WTC11 (cell line): ENCODE results near the gene WNT7A. TPM values are rescaled to one million over a fixed set of nuclear protein-coding genes. Genes with fewer than 3 reads are reported as not detected.

Experiments
- ATAC-seq: fragments of 200-7000 bp; cut with Tn5 transposase; 2 replicates; pipeline ENCODE4 v1.10.0; 2021; ENCODE audit warnings: mild to moderate bottlenecking, moderate library complexity
- CTCF ChIA-PET: fragments of 300-600 bp; sonication (Branson Sonifier 250); formaldehyde crosslinking; loops from one replicate; lab custom pipeline; 2021; ENCODE audit warnings: antibody characterized with exemption; lab: Charles Lee
- POLR2A ChIA-PET: fragments of 350-600 bp; sonication (Branson Sonifier 250); formaldehyde crosslinking; loops from one replicate; lab custom pipeline; 2021; ENCODE audit warnings: antibody characterized with exemption; lab: Charles Lee
- DNase-seq: peaks from one replicate; pipeline ENCODE4 v3.0.0; 2021; ENCODE audit warnings: low spot score
- H3K27ac Mint-ChIP-seq: 2 replicates; pipeline ENCODE4 v1.8.0; 2021; ENCODE audit warnings: mixed read lengths
- H3K27me3 Mint-ChIP-seq: 2 replicates; pipeline ENCODE4 v1.8.0; 2021; ENCODE audit warnings: low read depth, mild to moderate bottlenecking, moderate library complexity, mixed read lengths
- H3K36me3 Mint-ChIP-seq: 2 replicates; pipeline ENCODE4 v1.8.0; 2021; ENCODE audit warnings: mixed read lengths
- H3K4me1 Mint-ChIP-seq: 2 replicates; pipeline ENCODE4 v1.8.0; 2022; ENCODE audit warnings: mixed read lengths
- H3K4me3 Mint-ChIP-seq: 2 replicates; pipeline ENCODE4 v1.8.0; 2021; ENCODE audit warnings: mild to moderate bottlenecking, moderate library complexity, mixed read lengths
- H3K9me3 Mint-ChIP-seq: 2 replicates; pipeline ENCODE4 v1.8.0; 2021; ENCODE audit warnings: mixed read lengths
- CBFB ChIP-seq: sonication (generic); formaldehyde crosslinking; IDR thresholded peaks from 2 replicates; pipeline ENCODE4 v1.8.1; 2022; ENCODE audit warnings: mild to moderate bottlenecking, low read depth, missing genetic modification reagents
- CREM ChIP-seq: sonication (generic); formaldehyde crosslinking; IDR thresholded peaks from 2 replicates; pipeline ENCODE4 v1.8.1; 2022; ENCODE audit warnings: mild to moderate bottlenecking, missing genetic modification reagents, moderate library complexity
- ELF4 ChIP-seq: sonication (generic); formaldehyde crosslinking; IDR thresholded peaks from 2 replicates; pipeline ENCODE4 v1.8.1; 2022; ENCODE audit warnings: low read depth, mild to moderate bottlenecking, moderate library complexity, missing genetic modification reagents
- EMX1 ChIP-seq: fragments of 250-450 bp; sonication (Bioruptor Pico); IDR thresholded peaks from 2 replicates; pipeline ENCODE4 v1.8.0; 2021; ENCODE audit warnings: mild to moderate bottlenecking
- ESRRA ChIP-seq: sonication (generic); formaldehyde crosslinking; IDR thresholded peaks from 2 replicates; pipeline ENCODE4 v1.8.1; 2022; ENCODE audit warnings: mild to moderate bottlenecking, missing genetic modification reagents, borderline replicate concordance
- GTF2I ChIP-seq: fragments of 250-450 bp; sonication (Bioruptor Pico); conservative IDR thresholded peaks from 2 replicates; pipeline ENCODE4 v1.4.0; 2021; ENCODE audit warnings: mild to moderate bottlenecking
- JAZF1 ChIP-seq: fragments of 250-450 bp; sonication (Bioruptor Pico); IDR thresholded peaks from 2 replicates; pipeline ENCODE4 v1.9.0; 2021; ENCODE audit warnings: moderate library complexity, mild to moderate bottlenecking, inconsistent platforms
- JUN ChIP-seq: sonication (generic); formaldehyde crosslinking; IDR thresholded peaks from 2 replicates; pipeline ENCODE4 v1.8.0; 2023; ENCODE audit warnings: mild to moderate bottlenecking, missing genetic modification reagents
- NFATC4 ChIP-seq: fragments of 250-450 bp; sonication (Bioruptor Pico); IDR thresholded peaks from 2 replicates; pipeline ENCODE4 v1.9.0; 2021; ENCODE audit warnings: mild to moderate bottlenecking
- NR1H2 ChIP-seq: sonication (generic); formaldehyde crosslinking; IDR thresholded peaks from 2 replicates; pipeline ENCODE4 v1.9.0; 2021; ENCODE audit warnings: mild to moderate bottlenecking, moderate library complexity, missing genetic modification reagents
- NR3C1 ChIP-seq: sonication (generic); formaldehyde crosslinking; conservative IDR thresholded peaks from 2 replicates; pipeline ENCODE4 v1.8.1; 2023; ENCODE audit warnings: low read depth, mild to moderate bottlenecking, missing genetic modification reagents
- RORB ChIP-seq: fragments of 250-450 bp; sonication (Bioruptor Pico); IDR thresholded peaks from 2 replicates; pipeline ENCODE4 v1.9.0; 2021; ENCODE audit warnings: mild to moderate bottlenecking
- TCF7 ChIP-seq: sonication (generic); formaldehyde crosslinking; IDR thresholded peaks from 2 replicates; pipeline ENCODE4 v1.8.0; 2022; ENCODE audit warnings: mild to moderate bottlenecking, low read depth, missing genetic modification reagents, moderate library complexity
- TEAD4 ChIP-seq: sonication (generic); formaldehyde crosslinking; IDR thresholded peaks from 2 replicates; pipeline ENCODE4 v1.8.0; 2022; ENCODE audit warnings: mild to moderate bottlenecking, missing genetic modification reagents
- TP53 ChIP-seq: sonication (generic); formaldehyde crosslinking; IDR thresholded peaks from 2 replicates; pipeline ENCODE4 v1.8.1; 2023; ENCODE audit warnings: mild to moderate bottlenecking, missing genetic modification reagents
- ZBTB21 ChIP-seq: sonication (generic); formaldehyde crosslinking; IDR thresholded peaks from 2 replicates; pipeline ENCODE4 v1.8.1; 2023; ENCODE audit warnings: mild to moderate bottlenecking, missing genetic modification reagents, borderline replicate concordance
- ZNF138 ChIP-seq: sonication (generic); formaldehyde crosslinking; conservative IDR thresholded peaks from 2 replicates; pipeline ENCODE4 v1.8.1; 2022; ENCODE audit warnings: mild to moderate bottlenecking, moderate library complexity, missing genetic modification reagents
- ZNF219 ChIP-seq: sonication (generic); formaldehyde crosslinking; IDR thresholded peaks from 2 replicates; pipeline ENCODE4 v1.8.0; 2023; ENCODE audit warnings: missing genetic modification reagents, mild to moderate bottlenecking, borderline replicate concordance
- ZNF263 ChIP-seq: sonication (generic); formaldehyde crosslinking; IDR thresholded peaks from 2 replicates; pipeline ENCODE4 v1.8.1; 2022; ENCODE audit warnings: low read depth, mild to moderate bottlenecking, moderate library complexity, missing genetic modification reagents
- ZNF416 ChIP-seq: fragments of 250-450 bp; sonication (Bioruptor Pico); IDR thresholded peaks from 2 replicates; pipeline ENCODE4 v1.9.0; 2021; ENCODE audit warnings: mild to moderate bottlenecking, inconsistent platforms
- total RNA-seq: library from RNA; stranded (reverse); gene quantifications from 3 replicates; pipeline ENCODE4 v1.2.3, GENCODE V29; 2021
- TF ChIP-seq, protein P1 (sequence below): sonication (generic); formaldehyde crosslinking; IDR thresholded peaks from 2 replicates; pipeline ENCODE4 v1.8.1; 2023; ENCODE audit warnings: mild to moderate bottlenecking, missing genetic modification reagents
- TF ChIP-seq, protein P2 (sequence below): sonication (generic); formaldehyde crosslinking; IDR thresholded peaks from 2 replicates; pipeline ENCODE4 v1.8.0; 2023; ENCODE audit warnings: missing genetic modification reagents
- TF ChIP-seq, protein P3 (sequence below): sonication (generic); formaldehyde crosslinking; conservative IDR thresholded peaks from 2 replicates; pipeline ENCODE4 v1.8.1; 2022; ENCODE audit warnings: mild to moderate bottlenecking, missing genetic modification reagents
- TF ChIP-seq, protein P4 (sequence below): sonication (generic); formaldehyde crosslinking; IDR thresholded peaks from 2 replicates; pipeline ENCODE4 v1.8.0; 2023; ENCODE audit warnings: mild to moderate bottlenecking, missing genetic modification reagents
- TF ChIP-seq, protein P5 (sequence below): sonication (generic); formaldehyde crosslinking; IDR thresholded peaks from 2 replicates; pipeline ENCODE4 v1.8.1; 2023; ENCODE audit warnings: mild to moderate bottlenecking, moderate library complexity, missing genetic modification reagents
- TF ChIP-seq, protein P6 (sequence below): fragments of 250-450 bp; sonication (Bioruptor Pico); IDR thresholded peaks from 2 replicates; pipeline ENCODE4 v1.9.0; 2021; ENCODE audit warnings: mild to moderate bottlenecking

The WNT7A gene
- total RNA-seq, 1 experiment from 2014 or later = 0.04 TPM

DNA sequence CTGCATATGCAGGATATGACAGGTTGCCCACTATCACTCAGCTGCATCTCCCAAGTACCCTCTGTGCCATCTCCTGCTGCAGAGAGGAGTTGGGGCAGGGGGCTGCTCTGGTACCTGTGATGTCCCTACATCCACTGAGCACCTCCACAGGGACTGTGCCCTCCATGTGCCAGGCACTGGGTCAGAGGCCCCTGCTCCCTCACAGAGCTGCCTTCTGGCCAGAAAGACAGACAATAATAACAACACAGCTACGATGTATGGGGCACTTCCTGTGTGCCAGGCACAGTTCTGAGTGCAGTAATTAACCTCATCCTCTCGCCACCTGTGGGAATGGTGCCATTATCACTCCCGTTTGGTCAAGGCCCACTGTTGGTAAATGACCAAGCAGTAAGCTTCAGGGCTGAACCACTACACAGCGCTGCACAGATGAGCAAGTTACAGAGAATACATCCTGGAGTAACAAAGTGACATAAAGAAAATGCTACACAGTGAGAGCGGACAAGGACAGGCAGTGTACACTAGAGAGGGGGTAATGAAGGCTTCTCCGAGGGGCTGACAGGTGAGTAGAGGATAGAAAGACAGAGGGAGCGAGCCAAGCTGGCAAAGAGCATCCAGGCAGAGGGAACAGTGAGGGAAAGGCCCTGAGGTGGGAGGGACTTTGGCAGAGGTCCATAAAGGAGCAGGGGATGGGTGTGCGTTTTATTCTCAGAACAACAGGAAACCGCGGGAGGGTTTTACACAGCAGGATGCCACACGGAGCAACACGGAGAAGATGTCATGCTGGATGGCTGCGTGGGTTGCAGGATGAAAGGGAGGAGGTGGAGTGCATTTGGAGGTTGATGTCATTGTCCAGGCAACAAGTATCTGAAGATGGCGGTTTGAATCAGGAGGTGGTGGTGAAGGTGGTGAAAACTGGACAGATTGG lies 13.6 kb downstream of the WNT7A start (continued):
- TF ChIP-seq NR1H2 (no peak), EMX1 (CRISPR knock-in tag) (no peak), ZNF219 (CRISPR knock-in tag) (no peak), NR3C1 (CRISPR knock-in tag) (no peak), TP53 (no peak), TEAD4 (no peak), RORB (CRISPR knock-in tag) (no peak), ZNF263 (no peak), NFATC4 (no peak), ZBTB21 (CRISPR knock-in tag) (no peak)
- TF ChIP-seq, protein P1, sequence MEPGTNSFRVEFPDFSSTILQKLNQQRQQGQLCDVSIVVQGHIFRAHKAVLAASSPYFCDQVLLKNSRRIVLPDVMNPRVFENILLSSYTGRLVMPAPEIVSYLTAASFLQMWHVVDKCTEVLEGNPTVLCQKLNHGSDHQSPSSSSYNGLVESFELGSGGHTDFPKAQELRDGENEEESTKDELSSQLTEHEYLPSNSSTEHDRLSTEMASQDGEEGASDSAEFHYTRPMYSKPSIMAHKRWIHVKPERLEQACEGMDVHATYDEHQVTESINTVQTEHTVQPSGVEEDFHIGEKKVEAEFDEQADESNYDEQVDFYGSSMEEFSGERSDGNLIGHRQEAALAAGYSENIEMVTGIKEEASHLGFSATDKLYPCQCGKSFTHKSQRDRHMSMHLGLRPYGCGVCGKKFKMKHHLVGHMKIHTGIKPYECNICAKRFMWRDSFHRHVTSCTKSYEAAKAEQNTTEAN (CRISPR knock-in tag) = no peak

DNA sequence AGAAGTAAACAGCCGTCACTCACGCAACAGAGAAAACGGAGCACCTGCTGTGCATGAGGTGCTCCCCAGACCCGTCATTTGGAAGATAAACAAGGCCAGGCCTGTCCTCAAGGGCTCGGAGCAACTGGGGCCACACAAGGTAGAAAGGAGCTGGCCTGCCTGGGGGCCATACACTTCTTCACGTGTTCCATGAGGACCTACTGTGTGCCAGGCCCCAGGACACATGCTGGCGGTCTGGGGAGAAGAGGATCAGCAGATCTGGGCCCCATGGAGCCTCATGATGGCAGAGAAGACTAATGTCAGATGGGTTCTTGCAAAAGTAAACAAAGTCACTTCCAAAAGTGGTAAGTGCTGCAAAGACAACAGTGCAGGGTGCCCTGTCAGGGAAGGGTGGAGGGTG lies 14.3 kb downstream of the WNT7A start:
- ATAC-seq (no peak), DNase-seq (no peak)
- no peak overlapping the region for H3K27ac Mint-ChIP-seq
- no peaks in the 10 kb centered on the region for H3K9me3 Mint-ChIP-seq
- peaks cover 25% of the 10 kb centered on the region for H3K27me3 Mint-ChIP-seq
- H3K36me3 Mint-ChIP-seq = no peaks in the 10 kb centered on the region
- POLR2A ChIA-PET = no interaction called here
- CTCF ChIA-PET = no interaction called here
- peaks cover 12% of the 10 kb centered on the region; the same call in 1 of the 2 replicates for H3K4me1 Mint-ChIP-seq
- H3K4me3 Mint-ChIP-seq = no peak overlapping the region
- TF ChIP-seq TP53 (no peak), ZNF138 (CRISPR knock-in tag) (no peak), CREM (CRISPR knock-in tag) (no peak), JUN (CRISPR knock-in tag) (no peak), RORB (CRISPR knock-in tag) (no peak), GTF2I (CRISPR knock-in tag) (no peak), TCF7 (CRISPR knock-in tag) (no peak), ESRRA (no peak)
- TF ChIP-seq, protein P2, sequence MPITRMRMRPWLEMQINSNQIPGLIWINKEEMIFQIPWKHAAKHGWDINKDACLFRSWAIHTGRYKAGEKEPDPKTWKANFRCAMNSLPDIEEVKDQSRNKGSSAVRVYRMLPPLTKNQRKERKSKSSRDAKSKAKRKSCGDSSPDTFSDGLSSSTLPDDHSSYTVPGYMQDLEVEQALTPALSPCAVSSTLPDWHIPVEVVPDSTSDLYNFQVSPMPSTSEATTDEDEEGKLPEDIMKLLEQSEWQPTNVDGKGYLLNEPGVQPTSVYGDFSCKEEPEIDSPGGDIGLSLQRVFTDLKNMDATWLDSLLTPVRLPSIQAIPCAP (CRISPR knock-in tag) = no peak
- TF ChIP-seq, protein P3, sequence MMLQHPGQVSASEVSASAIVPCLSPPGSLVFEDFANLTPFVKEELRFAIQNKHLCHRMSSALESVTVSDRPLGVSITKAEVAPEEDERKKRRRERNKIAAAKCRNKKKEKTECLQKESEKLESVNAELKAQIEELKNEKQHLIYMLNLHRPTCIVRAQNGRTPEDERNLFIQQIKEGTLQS (CRISPR knock-in tag) = no peak

DNA sequence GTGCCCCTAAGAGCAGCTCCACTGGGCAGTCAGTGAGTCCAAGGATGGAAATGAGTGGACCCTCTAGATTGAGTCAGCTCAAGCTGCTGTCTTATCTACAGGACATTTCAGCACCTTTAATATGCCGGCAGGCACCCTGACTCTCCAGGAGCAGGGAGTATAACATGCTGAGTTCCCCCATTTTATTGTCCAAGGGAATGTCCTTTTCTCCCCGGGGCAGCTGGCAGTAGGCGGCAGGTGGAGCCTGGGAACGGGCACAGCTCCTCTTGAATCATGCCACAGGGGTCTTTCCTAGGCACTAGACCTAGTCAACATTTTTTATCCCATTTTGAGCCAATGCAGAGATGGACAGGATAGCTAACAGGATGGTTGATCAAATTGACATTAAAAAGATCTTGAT lies 14.8 kb downstream of the WNT7A start:
- H3K27ac Mint-ChIP-seq = no peak overlapping the region
- DNase-seq = no peak
- H3K27me3 Mint-ChIP-seq = peaks cover 25% of the 10 kb centered on the region
- peaks cover 12% of the 10 kb centered on the region; the same call in 1 of the 2 replicates for H3K4me1 Mint-ChIP-seq
- no peak overlapping the region for H3K4me3 Mint-ChIP-seq
- ATAC-seq = no peak
- CTCF ChIA-PET = interaction anchor here (0.8 kb wide), 1 partner anchor 207 kb away, joined by 3 read pairs; no protein-coding TSS in a partner anchor
- H3K9me3 Mint-ChIP-seq = no peaks in the 10 kb centered on the region
- POLR2A ChIA-PET = no interaction called here
- no peaks in the 10 kb centered on the region for H3K36me3 Mint-ChIP-seq
- TF ChIP-seq, protein P4, sequence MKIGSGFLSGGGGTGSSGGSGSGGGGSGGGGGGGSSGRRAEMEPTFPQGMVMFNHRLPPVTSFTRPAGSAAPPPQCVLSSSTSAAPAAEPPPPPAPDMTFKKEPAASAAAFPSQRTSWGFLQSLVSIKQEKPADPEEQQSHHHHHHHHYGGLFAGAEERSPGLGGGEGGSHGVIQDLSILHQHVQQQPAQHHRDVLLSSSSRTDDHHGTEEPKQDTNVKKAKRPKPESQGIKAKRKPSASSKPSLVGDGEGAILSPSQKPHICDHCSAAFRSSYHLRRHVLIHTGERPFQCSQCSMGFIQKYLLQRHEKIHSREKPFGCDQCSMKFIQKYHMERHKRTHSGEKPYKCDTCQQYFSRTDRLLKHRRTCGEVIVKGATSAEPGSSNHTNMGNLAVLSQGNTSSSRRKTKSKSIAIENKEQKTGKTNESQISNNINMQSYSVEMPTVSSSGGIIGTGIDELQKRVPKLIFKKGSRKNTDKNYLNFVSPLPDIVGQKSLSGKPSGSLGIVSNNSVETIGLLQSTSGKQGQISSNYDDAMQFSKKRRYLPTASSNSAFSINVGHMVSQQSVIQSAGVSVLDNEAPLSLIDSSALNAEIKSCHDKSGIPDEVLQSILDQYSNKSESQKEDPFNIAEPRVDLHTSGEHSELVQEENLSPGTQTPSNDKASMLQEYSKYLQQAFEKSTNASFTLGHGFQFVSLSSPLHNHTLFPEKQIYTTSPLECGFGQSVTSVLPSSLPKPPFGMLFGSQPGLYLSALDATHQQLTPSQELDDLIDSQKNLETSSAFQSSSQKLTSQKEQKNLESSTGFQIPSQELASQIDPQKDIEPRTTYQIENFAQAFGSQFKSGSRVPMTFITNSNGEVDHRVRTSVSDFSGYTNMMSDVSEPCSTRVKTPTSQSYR (CRISPR knock-in tag) = no peak
- TF ChIP-seq ZNF416 (CRISPR knock-in tag) (no peak), JAZF1 (CRISPR knock-in tag) (no peak), CREM (CRISPR knock-in tag) (no peak), CBFB (CRISPR knock-in tag) (no peak), ELF4 (no peak)
- TF ChIP-seq, protein P5, sequence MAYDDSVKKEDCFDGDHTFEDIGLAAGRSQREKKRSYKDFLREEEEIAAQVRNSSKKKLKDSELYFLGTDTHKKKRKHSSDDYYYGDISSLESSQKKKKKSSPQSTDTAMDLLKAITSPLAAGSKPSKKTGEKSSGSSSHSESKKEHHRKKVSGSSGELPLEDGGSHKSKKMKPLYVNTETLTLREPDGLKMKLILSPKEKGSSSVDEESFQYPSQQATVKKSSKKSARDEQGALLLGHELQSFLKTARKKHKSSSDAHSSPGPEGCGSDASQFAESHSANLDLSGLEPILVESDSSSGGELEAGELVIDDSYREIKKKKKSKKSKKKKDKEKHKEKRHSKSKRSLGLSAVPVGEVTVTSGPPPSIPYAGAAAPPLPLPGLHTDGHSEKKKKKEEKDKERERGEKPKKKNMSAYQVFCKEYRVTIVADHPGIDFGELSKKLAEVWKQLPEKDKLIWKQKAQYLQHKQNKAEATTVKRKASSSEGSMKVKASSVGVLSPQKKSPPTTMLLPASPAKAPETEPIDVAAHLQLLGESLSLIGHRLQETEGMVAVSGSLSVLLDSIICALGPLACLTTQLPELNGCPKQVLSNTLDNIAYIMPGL (CRISPR knock-in tag) = no peak
- TF ChIP-seq, protein P6, sequence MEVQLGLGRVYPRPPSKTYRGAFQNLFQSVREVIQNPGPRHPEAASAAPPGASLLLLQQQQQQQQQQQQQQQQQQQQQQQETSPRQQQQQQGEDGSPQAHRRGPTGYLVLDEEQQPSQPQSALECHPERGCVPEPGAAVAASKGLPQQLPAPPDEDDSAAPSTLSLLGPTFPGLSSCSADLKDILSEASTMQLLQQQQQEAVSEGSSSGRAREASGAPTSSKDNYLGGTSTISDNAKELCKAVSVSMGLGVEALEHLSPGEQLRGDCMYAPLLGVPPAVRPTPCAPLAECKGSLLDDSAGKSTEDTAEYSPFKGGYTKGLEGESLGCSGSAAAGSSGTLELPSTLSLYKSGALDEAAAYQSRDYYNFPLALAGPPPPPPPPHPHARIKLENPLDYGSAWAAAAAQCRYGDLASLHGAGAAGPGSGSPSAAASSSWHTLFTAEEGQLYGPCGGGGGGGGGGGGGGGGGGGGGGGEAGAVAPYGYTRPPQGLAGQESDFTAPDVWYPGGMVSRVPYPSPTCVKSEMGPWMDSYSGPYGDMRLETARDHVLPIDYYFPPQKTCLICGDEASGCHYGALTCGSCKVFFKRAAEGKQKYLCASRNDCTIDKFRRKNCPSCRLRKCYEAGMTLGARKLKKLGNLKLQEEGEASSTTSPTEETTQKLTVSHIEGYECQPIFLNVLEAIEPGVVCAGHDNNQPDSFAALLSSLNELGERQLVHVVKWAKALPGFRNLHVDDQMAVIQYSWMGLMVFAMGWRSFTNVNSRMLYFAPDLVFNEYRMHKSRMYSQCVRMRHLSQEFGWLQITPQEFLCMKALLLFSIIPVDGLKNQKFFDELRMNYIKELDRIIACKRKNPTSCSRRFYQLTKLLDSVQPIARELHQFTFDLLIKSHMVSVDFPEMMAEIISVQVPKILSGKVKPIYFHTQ = no peak
